Fibroblast of lung (primary cell): ENCODE data around the gene TRIM67. TPM values are rescaled to one million over a fixed set of nuclear protein-coding genes. Genes with fewer than 3 reads are reported as not detected.

Experiments used
- DNase-seq, 2 donors: peaks; one replicate each; pipeline versions ENCODE4 v3.0.0 to v3.0.0-alpha.2; 2010; ENCODE audit warnings: low read depth in 2 of 2
- H2AFZ ChIP-seq: 2 replicates; pipeline ENCODE4 v1.5.1; 2012; ENCODE audit warnings: low read length, control low read depth, inconsistent platforms
- H3K27ac ChIP-seq: 2 replicates; pipeline ENCODE4 v1.5.1; 2011; ENCODE audit warnings: low read length, control low read depth; ENCODE audit not compliant: insufficient read depth
- H3K27me3 ChIP-seq: 2 replicates; pipeline ENCODE4 v1.5.1; 2011; ENCODE audit warnings: mild to moderate bottlenecking, low read length; ENCODE audit not compliant: control insufficient read depth, insufficient read depth
- H3K36me3 ChIP-seq: 2 replicates; pipeline ENCODE4 v1.5.1; 2011; ENCODE audit warnings: low read length; ENCODE audit not compliant: control insufficient read depth, insufficient read depth
- H3K4me1 ChIP-seq: 2 replicates; pipeline ENCODE4 v1.5.1; 2011; ENCODE audit warnings: low read length; ENCODE audit not compliant: control insufficient read depth, insufficient read depth; ENCODE audit errors: extremely low read depth
- H3K4me2 ChIP-seq: 2 replicates; pipeline ENCODE4 v1.5.1; 2011; ENCODE audit warnings: low read length, control low read depth; ENCODE audit not compliant: insufficient read depth; ENCODE audit errors: extremely low read depth
- H3K4me3 ChIP-seq, 4 experiments: fragments of 200-600 bp in 1 of 4; sonication (generic) in 1 of 4; replicated peaks in 1 of 4; 2 replicates each; pipeline ENCODE4 v1.5.1; 2011 to 2016; ENCODE audit warnings: low read length in 4 of 4, low read depth in 3 of 4, mild to moderate bottlenecking in 3 of 4, control low read depth in 2 of 4, inconsistent platforms in 1 of 4, mixed read lengths in 1 of 4; ENCODE audit not compliant: insufficient read depth in 1 of 4; ENCODE audit errors: control extremely low read depth in 1 of 4
- H3K79me2 ChIP-seq: 2 replicates; pipeline ENCODE4 v1.5.1; 2012; ENCODE audit warnings: mild to moderate bottlenecking, low read length, inconsistent platforms; ENCODE audit not compliant: control insufficient read depth, insufficient read depth
- H3K9ac ChIP-seq: 2 replicates; pipeline ENCODE4 v1.5.1; 2011; ENCODE audit warnings: mild to moderate bottlenecking, low read length, control low read depth; ENCODE audit not compliant: insufficient read depth
- H3K9me3 ChIP-seq: 2 replicates; pipeline ENCODE4 v1.5.1; 2012; ENCODE audit warnings: low read depth, low read length; ENCODE audit not compliant: control insufficient read depth, insufficient read depth
- H4K20me1 ChIP-seq: 2 replicates; pipeline ENCODE4 v1.5.1; 2011; ENCODE audit warnings: low read length; ENCODE audit not compliant: control insufficient read depth, insufficient read depth; ENCODE audit errors: extremely low read depth
- EZH2 ChIP-seq: IDR thresholded peaks from 2 replicates; pipeline ENCODE4 v1.5.1; 2012; ENCODE audit warnings: low read length, control low read depth, mild to moderate bottlenecking; ENCODE audit errors: missing control alignments
- polyA plus RNA-seq, 2 donors: library from polyadenylated mRNA; depleted of rRNA in 1 of 2; stranded (reverse) in 1 of 2; unstranded in 1 of 2; fragments of >200 nt; gene quantifications; 2 replicates each; pipeline ENCODE4 v1.2.1, GENCODE V29; 2011 to 2012; ENCODE audit warnings: missing spikeins in 1 of 2
- total RNA-seq: library from RNA; depleted of rRNA; stranded (reverse); fragments of >200 nt; gene quantifications from 2 replicates; pipeline ENCODE4 v1.2.1, GENCODE V29; 2014
- TF ChIP-seq, protein P1 (sequence below), 2 donors: IDR thresholded peaks in 1 of 2; conservative IDR thresholded peaks in 1 of 2; 1 replicate in 1 of 2; 2 replicates in 1 of 2; pipeline ENCODE4 v1.5.1; 2011 to 2012; ENCODE audit warnings: low read length in 2 of 2, control low read depth in 1 of 2, inconsistent platforms in 1 of 2, low read depth in 1 of 2, mild to moderate bottlenecking in 1 of 2

TRIM67 gene
- total and polyA plus RNA-seq, 2 donors (not counting 1 experiment from before 2014, with no cell fraction given) = 0.02 to 0.17 TPM

DNA sequence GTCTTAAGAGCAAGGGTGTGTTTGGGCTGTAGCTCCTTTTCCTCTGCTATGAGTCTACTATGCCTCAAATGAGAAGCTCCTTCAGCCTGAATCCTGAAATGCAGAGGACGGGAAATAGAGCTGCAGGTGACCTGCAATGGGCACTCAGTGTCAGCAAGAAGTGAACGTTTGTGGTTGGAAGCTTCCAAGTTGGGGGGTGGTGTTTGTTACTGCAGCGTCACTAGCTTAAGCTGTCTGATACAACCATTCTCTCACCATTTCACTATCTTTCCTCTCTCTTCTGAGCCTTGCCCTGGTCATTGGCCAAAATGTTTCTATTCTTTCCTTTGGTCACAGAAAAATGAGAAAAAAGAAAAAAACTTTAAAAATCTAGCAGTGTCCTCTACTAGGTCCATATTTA is 19.4 kb downstream of the TRIM67 start:
- Histone ChIP-seq H2AFZ (no peak overlapping the region), H3K4me1 (no peaks in the 10 kb centered on the region), H3K9me3 (no peaks in the 10 kb centered on the region), H3K27me3 (no peaks in the 10 kb centered on the region), H4K20me1 (no peaks in the 10 kb centered on the region), H3K9ac (no peak overlapping the region), H3K27ac (no peak overlapping the region), H3K4me2 (no peak overlapping the region), H3K4me3 (no peak overlapping the region), H3K79me2 (no peaks in the 10 kb centered on the region), H3K36me3 (no peaks in the 10 kb centered on the region)
- DNase-seq = no peak
- TF ChIP-seq, protein P1, sequence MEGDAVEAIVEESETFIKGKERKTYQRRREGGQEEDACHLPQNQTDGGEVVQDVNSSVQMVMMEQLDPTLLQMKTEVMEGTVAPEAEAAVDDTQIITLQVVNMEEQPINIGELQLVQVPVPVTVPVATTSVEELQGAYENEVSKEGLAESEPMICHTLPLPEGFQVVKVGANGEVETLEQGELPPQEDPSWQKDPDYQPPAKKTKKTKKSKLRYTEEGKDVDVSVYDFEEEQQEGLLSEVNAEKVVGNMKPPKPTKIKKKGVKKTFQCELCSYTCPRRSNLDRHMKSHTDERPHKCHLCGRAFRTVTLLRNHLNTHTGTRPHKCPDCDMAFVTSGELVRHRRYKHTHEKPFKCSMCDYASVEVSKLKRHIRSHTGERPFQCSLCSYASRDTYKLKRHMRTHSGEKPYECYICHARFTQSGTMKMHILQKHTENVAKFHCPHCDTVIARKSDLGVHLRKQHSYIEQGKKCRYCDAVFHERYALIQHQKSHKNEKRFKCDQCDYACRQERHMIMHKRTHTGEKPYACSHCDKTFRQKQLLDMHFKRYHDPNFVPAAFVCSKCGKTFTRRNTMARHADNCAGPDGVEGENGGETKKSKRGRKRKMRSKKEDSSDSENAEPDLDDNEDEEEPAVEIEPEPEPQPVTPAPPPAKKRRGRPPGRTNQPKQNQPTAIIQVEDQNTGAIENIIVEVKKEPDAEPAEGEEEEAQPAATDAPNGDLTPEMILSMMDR (conservative IDR thresholded peaks at IDR 0.05 in 1 of 2, IDR thresholded peaks at IDR 0.05 in 1 of 2; ENCODE audit: low read depth in 1 of 2, low read length in 2 of 2) = no peak

DNA sequence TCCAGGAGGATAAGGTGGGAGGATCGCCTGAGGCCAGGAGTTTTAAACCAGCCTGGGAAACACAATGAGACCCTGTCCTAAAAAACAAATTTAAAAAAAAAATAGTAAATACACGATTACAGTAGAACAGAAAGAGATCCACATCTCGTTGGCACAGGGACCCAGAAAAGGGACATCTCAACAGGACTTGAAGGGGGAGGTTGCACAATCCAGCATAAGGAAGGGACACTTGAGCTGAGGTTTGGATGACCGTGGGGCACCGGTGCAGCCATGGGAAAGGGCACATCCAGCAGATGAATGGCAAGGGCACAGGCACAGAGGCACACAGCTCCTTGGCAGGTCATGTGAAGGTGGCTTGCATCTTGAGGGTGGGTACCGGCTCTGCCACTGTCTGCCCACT is 20.5 kb downstream of the TRIM67 start:
- TF ChIP-seq, protein P1 (conservative IDR thresholded peaks at IDR 0.05 in 1 of 2, IDR thresholded peaks at IDR 0.05 in 1 of 2; ENCODE audit: low read depth in 1 of 2, low read length in 2 of 2) = no peak
- no peak for TF ChIP-seq EZH2
- no peaks in the 10 kb centered on the region for H3K79me2 ChIP-seq
- H2AFZ ChIP-seq = no peak overlapping the region
- H3K36me3 ChIP-seq = no peaks in the 10 kb centered on the region
- H3K4me1 ChIP-seq = no peaks in the 10 kb centered on the region
- no peak overlapping the region for H3K4me2 ChIP-seq
- H4K20me1 ChIP-seq = no peaks in the 10 kb centered on the region
- no peak overlapping the region for H3K4me3 ChIP-seq
- no peak overlapping the region for H3K27ac ChIP-seq
- no peak overlapping the region for H3K9ac ChIP-seq
- no peak for DNase-seq
- no peaks in the 10 kb centered on the region for H3K9me3 ChIP-seq
- no peaks in the 10 kb centered on the region for H3K27me3 ChIP-seq

DNA sequence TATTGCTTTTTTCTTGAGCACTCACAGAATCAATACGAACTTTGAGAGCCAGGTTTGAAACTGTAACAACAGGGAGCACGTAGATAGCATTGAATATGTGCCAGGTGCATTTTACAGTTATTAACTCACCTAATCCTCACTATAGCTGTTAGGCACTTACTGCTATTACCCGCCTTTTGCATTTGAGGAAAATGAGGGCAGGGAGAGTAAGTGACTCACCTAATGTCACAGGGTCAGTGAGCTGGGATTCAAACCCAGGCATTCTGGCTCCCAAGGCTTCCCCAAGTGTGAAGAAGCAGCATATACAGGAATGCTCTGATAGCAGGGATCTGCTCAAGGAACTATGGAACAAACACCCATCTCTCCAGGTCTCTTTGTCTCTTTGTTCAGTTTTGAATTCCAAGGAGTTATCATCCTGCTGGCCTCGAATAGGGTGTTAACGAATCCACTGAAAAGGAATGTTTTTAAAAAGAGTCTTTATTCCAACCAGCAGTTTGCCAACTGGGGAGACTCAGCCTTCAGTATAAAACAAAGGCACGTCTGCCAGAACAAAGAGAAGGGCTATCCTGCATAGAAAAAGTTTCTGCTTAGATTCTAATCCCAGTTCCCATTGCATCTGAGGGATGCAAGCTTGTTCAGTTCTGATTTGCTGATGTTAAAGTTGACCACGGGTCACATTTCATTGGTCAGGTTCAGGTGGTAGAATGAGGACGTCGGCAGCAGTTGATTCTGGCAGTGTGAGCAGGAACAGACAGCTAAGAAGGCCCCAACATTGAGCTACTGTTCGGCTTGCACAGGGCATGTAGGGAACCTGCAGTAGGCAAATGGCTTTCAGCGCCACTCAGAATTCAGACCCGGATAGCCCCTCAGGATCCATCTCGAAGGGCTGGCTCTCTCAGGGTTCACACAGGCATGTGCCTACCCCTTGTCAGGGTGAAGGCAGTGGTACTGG is 22.1 kb downstream of the TRIM67 start:
- DNase-seq = no peak
- no peaks in the 10 kb centered on the region for H3K79me2 ChIP-seq
- H3K36me3 ChIP-seq = no peaks in the 10 kb centered on the region
- H3K9me3 ChIP-seq = no peaks in the 10 kb centered on the region
- no peak overlapping the region for H3K4me3 ChIP-seq
- H4K20me1 ChIP-seq = no peaks in the 10 kb centered on the region
- H3K27ac ChIP-seq = no peak overlapping the region
- H3K27me3 ChIP-seq = no peaks in the 10 kb centered on the region
- no peak overlapping the region for H3K4me2 ChIP-seq
- H2AFZ ChIP-seq = no peak overlapping the region
- no peaks in the 10 kb centered on the region for H3K4me1 ChIP-seq
- TF ChIP-seq, protein P1 (conservative IDR thresholded peaks at IDR 0.05 in 1 of 2, IDR thresholded peaks at IDR 0.05 in 1 of 2; ENCODE audit: low read depth in 1 of 2, low read length in 2 of 2) = no peak
- TF ChIP-seq EZH2 = no peak
- no peak overlapping the region for H3K9ac ChIP-seq
